GM19193 (cell line): Measurements from ENCODE around the gene PTPRG.

Experiments
- POLR2A ChIP-seq: IDR thresholded peaks from 4 replicates; pipeline ENCODE4 v1.6.1; 2011; ENCODE audit not compliant: insufficient read depth, insufficient read length; ENCODE audit errors: extremely low read depth

The PTPRG gene

DNA sequence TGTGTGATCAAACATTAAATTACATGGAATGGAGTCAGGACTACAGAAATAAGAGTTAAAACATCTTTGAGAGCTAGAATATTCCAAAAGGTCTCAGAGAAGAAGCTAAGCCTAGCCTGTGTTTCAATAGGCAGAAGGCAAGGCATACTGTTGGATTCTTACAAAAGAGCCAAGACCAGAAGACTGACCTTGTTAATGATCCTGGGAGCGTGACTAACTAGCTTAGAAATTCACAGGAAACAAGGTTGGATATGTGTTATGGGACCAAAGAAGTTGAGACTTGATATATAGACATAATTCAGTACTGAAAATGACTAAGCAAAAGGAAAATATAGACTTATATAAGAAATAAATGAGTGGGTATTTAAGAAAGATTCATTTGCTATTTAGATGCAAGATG, 761.9 kb downstream of the PTPRG start:
- TF ChIP-seq POLR2A: no peak

DNA sequence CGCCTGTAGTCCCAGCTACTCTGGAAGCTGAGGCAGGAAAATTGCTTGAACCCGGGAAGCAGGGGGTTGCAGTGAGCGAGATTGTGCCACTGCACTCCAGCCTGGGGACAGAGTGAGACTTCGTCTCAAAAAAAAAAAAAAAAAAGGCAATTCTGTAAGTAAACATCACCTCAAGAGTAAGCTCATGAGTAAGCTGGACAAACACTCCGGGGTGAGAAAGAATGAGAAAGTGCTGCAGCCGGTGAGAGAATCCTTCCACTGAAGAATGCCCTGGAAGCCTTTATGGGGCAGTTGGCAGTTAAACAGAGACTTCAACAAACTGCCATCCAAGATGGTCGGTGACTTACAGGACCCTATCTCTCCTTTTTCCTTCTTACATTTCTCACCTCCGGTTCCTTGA, 764.5 kb downstream of the PTPRG start:
- TF ChIP-seq POLR2A: no peak

DNA sequence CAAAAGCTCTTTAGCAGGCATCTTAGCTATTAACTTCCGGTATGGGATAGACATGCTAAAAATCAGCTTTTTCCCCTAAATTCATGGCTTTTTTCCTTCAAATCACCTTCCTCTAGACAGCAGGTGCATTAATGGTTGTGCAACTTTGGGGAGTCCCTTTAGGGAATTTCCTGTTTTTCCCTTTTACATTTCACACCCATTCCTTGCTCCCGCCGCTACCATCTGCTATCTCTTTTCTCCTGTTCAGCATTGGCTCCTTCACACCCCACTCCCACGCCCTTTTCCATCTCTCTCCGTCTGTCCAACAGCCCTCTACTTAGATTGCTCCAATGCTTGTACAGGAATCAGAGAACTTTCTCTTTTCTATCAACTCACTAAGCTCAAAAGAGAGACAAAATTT, 768.6 kb downstream of the PTPRG start:
- TF ChIP-seq POLR2A: no peak

DNA sequence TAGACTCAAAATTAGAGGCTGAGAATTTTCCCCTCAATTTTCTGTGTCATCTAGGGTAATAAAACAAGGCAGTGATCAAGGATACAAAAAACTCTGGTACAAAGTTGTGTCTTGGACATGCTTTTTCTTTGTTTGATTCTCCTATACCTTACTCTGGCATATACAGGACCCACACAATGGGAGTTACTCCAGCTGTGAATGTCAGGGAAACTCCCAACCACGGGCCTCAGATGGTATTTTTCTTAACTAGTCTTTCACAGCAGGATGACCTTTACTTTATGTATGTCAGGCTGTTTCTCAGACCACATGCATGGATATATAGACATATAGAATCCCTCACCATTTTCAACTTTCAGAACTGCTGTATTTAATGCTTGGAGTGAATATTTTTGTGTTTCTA, 770.6 kb downstream of the PTPRG start:
- TF ChIP-seq POLR2A: no peak

DNA sequence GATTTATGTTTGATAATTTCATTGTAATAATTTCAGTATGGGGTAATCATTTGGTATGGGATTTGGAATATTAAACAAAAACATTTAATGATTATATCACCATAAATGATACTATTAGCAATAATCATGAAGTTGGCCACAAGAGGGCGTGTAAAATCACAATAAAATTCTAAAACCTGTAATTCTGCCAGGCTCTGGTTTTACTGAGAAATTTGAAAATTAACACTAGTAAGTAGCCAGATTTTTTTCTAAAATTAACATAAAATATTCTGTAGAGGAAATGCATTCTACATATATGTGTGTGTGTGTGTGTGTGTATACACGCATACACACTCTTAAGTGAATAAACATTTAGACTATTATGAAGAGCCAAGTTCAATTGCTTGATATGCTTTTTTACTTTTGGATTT, 771.5 kb downstream of the PTPRG start:
- TF ChIP-seq POLR2A: no peak

DNA sequence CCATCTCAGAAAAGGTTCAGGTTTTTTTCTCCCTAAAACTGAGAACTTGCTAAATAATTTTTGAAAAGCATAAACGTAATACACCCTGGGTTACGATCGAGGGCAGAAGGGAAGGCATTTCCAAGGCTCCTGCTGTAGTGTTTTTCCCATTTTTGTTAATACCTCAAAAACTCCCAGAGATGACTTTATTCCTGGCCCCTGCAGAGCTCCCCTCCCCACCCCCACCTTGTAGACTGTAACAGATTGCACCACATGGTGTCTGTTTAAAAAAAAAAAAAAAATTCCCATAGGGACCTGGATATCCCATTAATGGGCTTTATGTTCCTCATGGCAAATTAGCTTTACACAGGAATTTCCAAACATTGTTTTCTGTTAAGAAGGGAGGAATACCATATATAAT, 773.8 kb downstream of the PTPRG start:
- no peak for TF ChIP-seq POLR2A

DNA sequence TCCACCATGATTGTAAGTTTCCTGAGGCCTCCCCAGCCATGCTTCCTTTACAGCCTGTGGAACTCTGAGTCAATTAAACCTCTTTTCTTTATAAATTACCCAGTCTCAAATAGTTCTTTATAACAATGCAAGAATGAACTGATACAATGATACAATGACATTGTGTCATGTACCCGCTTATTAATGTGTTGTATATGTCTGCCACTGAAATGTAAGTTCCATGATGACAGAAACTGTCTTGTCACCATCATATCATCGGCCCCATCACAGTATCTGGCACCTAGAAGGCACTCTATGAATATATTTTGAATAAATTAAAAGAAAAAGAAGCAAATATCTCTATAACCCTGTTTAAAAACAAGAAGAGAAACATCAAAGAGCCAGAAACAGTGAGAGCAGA, 782.4 kb downstream of the PTPRG start:
- no peak for TF ChIP-seq POLR2A
